Osteoblast (primary cell): ENCODE results near the gene GINS1. TPM values are rescaled to one million over a fixed set of nuclear protein-coding genes. Genes with fewer than 3 reads are reported as not detected.

Experiments used
- DNase-seq: peaks from one replicate; pipeline ENCODE4 v3.0.0; 2011; ENCODE audit warnings: low spot score, mixed read lengths; ENCODE audit not compliant: insufficient read length; ENCODE audit errors: missing footprints
- H2AFZ ChIP-seq: 2 replicates; pipeline ENCODE4 v1.6.0; 2011; ENCODE audit warnings: mild to moderate bottlenecking, low read length
- H3K27ac ChIP-seq: 2 replicates; pipeline ENCODE4 v1.5.1; 2011; ENCODE audit warnings: mild to moderate bottlenecking, low read depth, low read length, moderate library complexity
- H3K27me3 ChIP-seq: 2 replicates; pipeline ENCODE4 v1.6.0; 2012; ENCODE audit warnings: mild to moderate bottlenecking, control low read depth, inconsistent platforms, low read length, moderate library complexity; ENCODE audit not compliant: insufficient read depth
- H3K36me3 ChIP-seq: 2 replicates; pipeline ENCODE4 v1.5.1; 2011; ENCODE audit warnings: mild to moderate bottlenecking, low read length, control low read depth, moderate library complexity; ENCODE audit not compliant: insufficient read depth
- H3K4me1 ChIP-seq: 2 replicates; pipeline ENCODE4 v1.5.1; 2011; ENCODE audit warnings: mild to moderate bottlenecking, low read length, control low read depth, moderate library complexity; ENCODE audit not compliant: insufficient read depth
- H3K4me2 ChIP-seq: 2 replicates; pipeline ENCODE4 v1.6.0; 2011; ENCODE audit warnings: mild to moderate bottlenecking, low read length; ENCODE audit not compliant: insufficient read depth
- H3K4me3 ChIP-seq: fragments of 200-600 bp; sonication (generic); 3 replicates; pipeline ENCODE4 v1.5.1; 2012; ENCODE audit warnings: mild to moderate bottlenecking, low read length, inconsistent platforms; ENCODE audit not compliant: insufficient read depth
- H3K79me2 ChIP-seq: 2 replicates; pipeline ENCODE4 v1.6.0; 2012; ENCODE audit warnings: mild to moderate bottlenecking, low read length, control low read depth, inconsistent platforms; ENCODE audit not compliant: insufficient read depth
- H3K9me3 ChIP-seq: 2 replicates; pipeline ENCODE4 v1.5.1; 2011; ENCODE audit warnings: low read depth, low read length, control low read depth
- H4K20me1 ChIP-seq: 2 replicates; pipeline ENCODE4 v1.6.0; 2012; ENCODE audit warnings: mild to moderate bottlenecking, low read length, control low read depth; ENCODE audit not compliant: insufficient read depth
- total RNA-seq: library from RNA; depleted of rRNA; stranded (reverse); fragments of >200 nt; gene quantifications from 2 replicates; pipeline ENCODE4 v1.2.3, GENCODE V29; 2012
- TF ChIP-seq, protein P1 (sequence below): IDR thresholded peaks from 2 replicates; pipeline ENCODE4 v1.5.1; 2011; ENCODE audit warnings: mild to moderate bottlenecking, low read depth, low read length, moderate library complexity; ENCODE audit errors: extremely low read depth

GINS1 gene
- total RNA-seq, 1 donor = 2.2 TPM

GRCh38 chr20:25380945-25381614, 26.4 kb upstream of the GINS1 start:
- H3K4me2 ChIP-seq = no peak overlapping the region
- peaks cover 4% of the 10 kb centered on the region for H3K4me1 ChIP-seq
- H3K9me3 ChIP-seq = no peaks in the 10 kb centered on the region
- no peak overlapping the region for H3K27ac ChIP-seq
- peaks cover 16% of the 10 kb centered on the region for H4K20me1 ChIP-seq
- no peak overlapping the region for H3K4me3 ChIP-seq
- H2AFZ ChIP-seq = no peak overlapping the region
- H3K36me3 ChIP-seq = no peaks in the 10 kb centered on the region
- H3K79me2 ChIP-seq = peaks cover 86% of the 10 kb centered on the region
- DNase-seq = no peak
- no peaks in the 10 kb centered on the region for H3K27me3 ChIP-seq
- TF ChIP-seq, protein P1, sequence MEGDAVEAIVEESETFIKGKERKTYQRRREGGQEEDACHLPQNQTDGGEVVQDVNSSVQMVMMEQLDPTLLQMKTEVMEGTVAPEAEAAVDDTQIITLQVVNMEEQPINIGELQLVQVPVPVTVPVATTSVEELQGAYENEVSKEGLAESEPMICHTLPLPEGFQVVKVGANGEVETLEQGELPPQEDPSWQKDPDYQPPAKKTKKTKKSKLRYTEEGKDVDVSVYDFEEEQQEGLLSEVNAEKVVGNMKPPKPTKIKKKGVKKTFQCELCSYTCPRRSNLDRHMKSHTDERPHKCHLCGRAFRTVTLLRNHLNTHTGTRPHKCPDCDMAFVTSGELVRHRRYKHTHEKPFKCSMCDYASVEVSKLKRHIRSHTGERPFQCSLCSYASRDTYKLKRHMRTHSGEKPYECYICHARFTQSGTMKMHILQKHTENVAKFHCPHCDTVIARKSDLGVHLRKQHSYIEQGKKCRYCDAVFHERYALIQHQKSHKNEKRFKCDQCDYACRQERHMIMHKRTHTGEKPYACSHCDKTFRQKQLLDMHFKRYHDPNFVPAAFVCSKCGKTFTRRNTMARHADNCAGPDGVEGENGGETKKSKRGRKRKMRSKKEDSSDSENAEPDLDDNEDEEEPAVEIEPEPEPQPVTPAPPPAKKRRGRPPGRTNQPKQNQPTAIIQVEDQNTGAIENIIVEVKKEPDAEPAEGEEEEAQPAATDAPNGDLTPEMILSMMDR = no peak

- Histone ChIP-seq H4K20me1 (peaks cover 16% of the 10 kb centered on the region), H3K36me3 (no peaks in the 10 kb centered on the region)
Measured at GRCh38 chr20:25382704-25383370, 24.6 kb upstream of the GINS1 start.

DNA sequence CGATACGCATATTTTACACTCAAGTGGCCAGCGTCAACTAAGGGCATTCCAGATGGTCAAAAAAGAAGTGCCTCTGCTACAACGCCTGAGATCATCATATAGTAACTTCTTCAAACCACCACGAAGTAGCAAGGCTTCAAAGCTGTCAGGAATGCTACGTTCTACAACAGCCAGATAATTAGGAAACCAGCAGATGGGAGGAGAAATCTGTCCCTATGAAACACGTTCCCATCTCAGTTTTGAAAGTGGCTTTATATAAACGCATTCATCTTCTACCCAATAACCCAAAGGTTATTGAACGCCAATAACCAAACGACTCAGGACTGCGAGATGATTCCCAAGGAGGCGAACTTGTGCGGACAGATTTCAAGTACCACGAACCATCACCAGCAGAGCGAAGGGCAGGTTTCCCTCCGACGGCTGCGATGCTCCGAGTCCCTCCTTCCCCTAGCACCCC, 18.0 kb upstream of the GINS1 start:
- Histone ChIP-seq H3K4me1 (peaks cover 8% of the 10 kb centered on the region), H3K4me3 (peak overlapping the region; percentile 96), H3K79me2 (peaks cover 50% of the 10 kb centered on the region), H2AFZ (peak overlapping the region; percentile 86), H3K4me2 (peak overlapping the region; percentile 97), H3K36me3 (peaks cover 5% of the 10 kb centered on the region), H3K27me3 (no peaks in the 10 kb centered on the region), H4K20me1 (peaks cover 3% of the 10 kb centered on the region), H3K27ac (peak overlapping the region; percentile 53), H3K9me3 (no peaks in the 10 kb centered on the region)
- TF ChIP-seq, protein P1 = no peak
- peak; percentile 78 for DNase-seq

More at GRCh38 chr20:25382704-25383370, 24.6 kb upstream of the GINS1 start:
- Histone ChIP-seq H3K9me3 (no peaks in the 10 kb centered on the region), H3K4me2 (no peak overlapping the region), H3K27ac (no peak overlapping the region), H3K27me3 (no peaks in the 10 kb centered on the region), H3K4me1 (no peaks in the 10 kb centered on the region), H2AFZ (no peak overlapping the region), H3K4me3 (no peak overlapping the region), H3K79me2 (peaks cover 84% of the 10 kb centered on the region)
- TF ChIP-seq, protein P1 = no peak
- DNase-seq = no peak

DNA sequence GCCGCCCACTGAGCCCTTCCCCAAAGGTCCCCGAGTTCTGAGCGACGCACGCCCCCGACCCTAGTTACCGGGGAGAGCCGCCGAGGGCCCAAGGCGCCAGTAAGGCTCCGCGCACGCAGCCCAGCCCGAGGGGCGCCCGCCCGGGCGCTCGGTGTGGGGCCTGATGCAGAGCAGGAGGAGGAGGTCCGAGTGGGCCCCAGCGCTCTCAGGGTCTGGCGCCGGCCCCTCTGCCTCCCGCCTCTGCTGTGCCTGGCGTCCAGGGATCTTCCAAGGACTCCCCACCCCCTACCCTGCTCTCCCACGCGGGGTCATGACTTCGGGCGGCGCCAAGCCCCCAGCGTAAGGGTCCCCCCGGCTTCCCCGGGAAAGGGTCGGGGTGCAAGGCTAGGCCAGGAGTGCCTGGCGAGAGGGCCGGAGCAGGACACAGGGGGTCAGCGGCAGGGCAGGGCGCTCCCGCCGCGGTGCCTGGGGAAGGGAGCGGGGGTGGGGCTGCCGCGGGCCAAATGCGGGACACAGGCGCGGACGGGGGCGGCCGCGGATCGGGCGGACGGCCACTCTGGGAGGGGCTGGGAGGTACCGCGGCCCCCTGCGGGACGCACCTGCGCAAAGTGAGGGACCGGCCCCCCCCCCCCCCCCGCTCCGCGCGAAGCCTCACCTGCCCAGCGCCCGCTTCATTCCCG, 17.5 kb upstream of the GINS1 start:
- H3K27ac ChIP-seq = peak overlapping the region; percentile 53
- TF ChIP-seq, protein P1 = no peak
- peaks cover 44% of the 10 kb centered on the region for H3K79me2 ChIP-seq
- peak overlapping the region; percentile 97 for H3K4me2 ChIP-seq
- H3K27me3 ChIP-seq = no peaks in the 10 kb centered on the region
- H3K4me3 ChIP-seq = peak overlapping the region; percentile 96
- peak; percentile 91 for DNase-seq
- peaks cover 8% of the 10 kb centered on the region for H3K4me1 ChIP-seq
- peak overlapping the region; percentile 86 for H2AFZ ChIP-seq
- peaks cover 5% of the 10 kb centered on the region for H3K36me3 ChIP-seq
- H3K9me3 ChIP-seq = no peaks in the 10 kb centered on the region
- H4K20me1 ChIP-seq = peaks cover 3% of the 10 kb centered on the region
